Gastrocnemius medialis (tissue), 4 donors: ENCODE measurements around the gene UFC1. TPM values are rescaled to one million over a fixed set of nuclear protein-coding genes. Genes with fewer than 3 reads are reported as not detected.
A peak's percentile ranks its signal among the peaks of the same experiment; 100 is the strongest.

Experiments
- ATAC-seq, 2 donors: fragments of 150-250 bp; one replicate each; pipeline ENCODE4 v1.9.1; 2016
- DNase-seq, 2 donors: peaks; one replicate each; pipeline ENCODE4 v3.0.0-alpha.2; 2019
- H3K27ac ChIP-seq, 4 donors: fragments of 200-600 bp; sonication (generic); 1 replicate in 1 of 4; 2 replicates in 3 of 4; pipeline ENCODE4 v1.5.1; 2016 to 2018; ENCODE audit warnings: mild to moderate bottlenecking in 2 of 4, moderate library complexity in 1 of 4
- H3K27me3 ChIP-seq, 3 donors: fragments of 200-600 bp; sonication (generic) in 2 of 3; 1 replicate in 1 of 3; 2 replicates in 2 of 3; pipeline versions ENCODE4 v1.5.1 to v1.6.0; 2016 to 2019; ENCODE audit warnings: mild to moderate bottlenecking in 1 of 3, moderate library complexity in 1 of 3
- H3K36me3 ChIP-seq, 2 donors: fragments of 200-600 bp; sonication (generic) in 1 of 2; one replicate each; pipeline ENCODE4 v1.5.1; 2017 to 2018
- H3K4me1 ChIP-seq, 2 donors: fragments of 200-600 bp; sonication (generic) in 1 of 2; one replicate each; pipeline ENCODE4 v1.5.1; 2016 to 2017; ENCODE audit warnings: mild to moderate bottlenecking in 2 of 2
- H3K4me3 ChIP-seq, 4 donors: fragments of 200-600 bp; sonication (generic) in 3 of 4; 1 replicate in 1 of 4; 2 replicates in 3 of 4; pipeline ENCODE4 v1.5.1; 2016 to 2019; ENCODE audit warnings: mild to moderate bottlenecking in 2 of 4
- H3K9me3 ChIP-seq, 3 donors: fragments of 200-600 bp; sonication (generic) in 2 of 3; 1 replicate in 1 of 3; 2 replicates in 2 of 3; pipeline ENCODE4 v1.5.1; 2016 to 2019
- POLR2A ChIP-seq, 2 donors: fragments of 450-650 bp; IDR thresholded peaks; one replicate each; pipeline ENCODE4 v1.6.1; 2017; ENCODE audit warnings: antibody characterized with exemption in 2 of 2, mild to moderate bottlenecking in 2 of 2, moderate library complexity in 2 of 2
- in situ Hi-C, 4 donors: fragments of 200-750 bp; cut with MboI; loops; one replicate each; pipeline versions ENCODE4 v1.15.0 to v1.8.0; 2017; ENCODE audit warnings: low sequenced_read_pairs in 4 of 4
- intact Hi-C: fragments of 100-400 bp; cut with DNase I; formaldehyde crosslinking; loops from one replicate; pipeline ENCODE4 v1.15.1; 2023; ENCODE audit warnings: low total_unique reads
- total RNA-seq, 4 donors: library from RNA; depleted of rRNA; stranded (reverse); fragments of >200 nt; gene quantifications; one replicate each; pipeline versions ENCODE4 v1.1.0 to v1.2.3, GENCODE V29; 2016
- TF ChIP-seq, protein P1 (sequence below), 5 experiments: fragments of 450-650 bp in 3 of 5; fragments of 200-600 bp in 2 of 5; sonication (generic) in 2 of 5; IDR thresholded peaks in 4 of 5; conservative IDR thresholded peaks in 1 of 5; 1 replicate in 4 of 5; 2 replicates in 1 of 5; pipeline ENCODE4 v1.5.1; 2016 to 2019; ENCODE audit warnings: antibody characterized with exemption in 5 of 5, mild to moderate bottlenecking in 3 of 5, moderate library complexity in 3 of 5

The UFC1 gene
- total RNA-seq: 10 to 100 TPM; 57.9 to 66.7 (median 63.5) TPM

DNA sequence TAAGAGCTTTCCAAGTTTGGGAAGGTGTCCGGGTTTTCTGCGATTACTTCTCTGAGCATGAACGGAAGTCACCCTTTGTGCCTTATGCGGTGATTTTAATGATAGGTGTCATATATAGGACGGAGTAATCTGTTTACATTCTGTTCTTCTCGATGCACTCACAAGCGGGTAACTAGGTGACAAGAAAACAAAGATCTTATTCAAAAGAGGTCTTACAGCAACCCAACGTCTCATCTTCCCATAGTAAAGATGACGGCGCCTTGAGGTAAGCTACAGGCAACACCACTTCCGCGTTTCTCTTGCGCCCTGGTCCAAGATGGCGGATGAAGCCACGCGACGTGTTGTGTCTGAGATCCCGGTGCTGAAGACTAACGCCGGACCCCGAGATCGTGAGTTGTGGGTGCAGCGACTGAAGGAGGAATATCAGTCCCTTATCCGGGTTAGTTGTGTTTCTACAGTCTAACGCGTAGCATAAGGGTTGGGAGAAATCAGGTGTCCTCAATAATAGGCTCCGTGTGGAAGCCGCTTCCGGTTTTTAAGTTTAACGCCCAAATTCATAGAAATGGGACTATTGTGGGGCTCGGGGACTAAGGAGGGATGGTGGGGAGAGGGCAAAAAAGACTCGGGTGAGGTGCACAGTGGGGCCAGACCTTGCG, at the start of gene UFC1:
Gene UFC1, plus strand, starts transcription at position 297 of the 656 bp plus-strand sequence. Its CDS starts 20 bp downstream, at position 317.
- in situ Hi-C loops: loop anchor here in 1 of 4 donors (10.0 kb wide), 1 partner anchor 109 kb away; the partner anchor contains the start of gene USF1

DNA sequence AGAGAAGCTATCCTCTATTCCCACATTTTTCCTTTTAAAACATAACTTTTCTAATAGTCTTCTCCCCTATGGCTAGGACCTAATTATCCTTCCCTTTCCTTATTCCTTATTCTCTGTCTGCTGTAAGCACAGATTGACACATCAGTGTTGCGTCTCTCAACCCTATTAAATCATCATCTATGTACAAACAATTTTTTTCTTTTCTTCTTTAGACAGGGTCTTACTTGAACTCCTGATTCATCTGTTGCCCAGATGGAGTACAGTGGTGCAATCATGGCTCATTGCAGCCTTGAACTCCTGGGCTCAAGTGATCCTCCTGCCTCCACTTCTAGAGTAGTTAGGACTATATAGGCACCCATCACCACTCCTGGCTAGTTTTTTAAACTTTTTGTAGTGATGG, 47.3 kb upstream of the UFC1 start:
- peaks cover 0 to 12% of the 10 kb centered on the region in 2 donors for H3K36me3 ChIP-seq
- H3K4me1 ChIP-seq: no peaks in the 10 kb centered on the region
- in situ Hi-C loops: no loop called here
- H3K27ac ChIP-seq: no peak overlapping the region
- H3K9me3 ChIP-seq: no peaks in the 10 kb centered on the region
- TF ChIP-seq, protein P1, sequence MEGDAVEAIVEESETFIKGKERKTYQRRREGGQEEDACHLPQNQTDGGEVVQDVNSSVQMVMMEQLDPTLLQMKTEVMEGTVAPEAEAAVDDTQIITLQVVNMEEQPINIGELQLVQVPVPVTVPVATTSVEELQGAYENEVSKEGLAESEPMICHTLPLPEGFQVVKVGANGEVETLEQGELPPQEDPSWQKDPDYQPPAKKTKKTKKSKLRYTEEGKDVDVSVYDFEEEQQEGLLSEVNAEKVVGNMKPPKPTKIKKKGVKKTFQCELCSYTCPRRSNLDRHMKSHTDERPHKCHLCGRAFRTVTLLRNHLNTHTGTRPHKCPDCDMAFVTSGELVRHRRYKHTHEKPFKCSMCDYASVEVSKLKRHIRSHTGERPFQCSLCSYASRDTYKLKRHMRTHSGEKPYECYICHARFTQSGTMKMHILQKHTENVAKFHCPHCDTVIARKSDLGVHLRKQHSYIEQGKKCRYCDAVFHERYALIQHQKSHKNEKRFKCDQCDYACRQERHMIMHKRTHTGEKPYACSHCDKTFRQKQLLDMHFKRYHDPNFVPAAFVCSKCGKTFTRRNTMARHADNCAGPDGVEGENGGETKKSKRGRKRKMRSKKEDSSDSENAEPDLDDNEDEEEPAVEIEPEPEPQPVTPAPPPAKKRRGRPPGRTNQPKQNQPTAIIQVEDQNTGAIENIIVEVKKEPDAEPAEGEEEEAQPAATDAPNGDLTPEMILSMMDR (IDR thresholded peaks at IDR 0.05 in 4 of 5, conservative IDR thresholded peaks at IDR 0.05 in 1 of 5): no peak
- no peak for TF ChIP-seq POLR2A (IDR thresholded peaks at IDR 0.05)
- intact Hi-C loops: no loop called here
- no peaks in the 10 kb centered on the region for H3K27me3 ChIP-seq
- no peak for ATAC-seq
- no peak for DNase-seq
- H3K4me3 ChIP-seq: no peak overlapping the region

More for the DNA sequence above, at the start of gene UFC1:
- DNase-seq (peak; percentile 68 to 74), ATAC-seq (peak; percentile 97 to 98)
- Histone ChIP-seq H3K4me3 (peak within 1 kb of the TSS; percentile 73 to 96 (median 82)), H3K27ac (peak within 1 kb of the TSS; percentile 88 to 98 (median 92)), H3K4me1 (peaks cover 9 to 18% of the 10 kb centered on the region in 2 donors), H3K36me3 (peaks cover 0 to 12% of the 10 kb centered on the region in 2 donors), H3K9me3 (no peaks in the 10 kb centered on the region), H3K27me3 (no peaks in the 10 kb centered on the region)
- TF ChIP-seq, protein P1 (IDR thresholded peaks at IDR 0.05 in 4 of 5, conservative IDR thresholded peaks at IDR 0.05 in 1 of 5): no peak
- TF ChIP-seq POLR2A (IDR thresholded peaks at IDR 0.05): peak in 1 of 2 donors; percentile 26
- intact Hi-C loops: loop anchor here (1.0 to 10.0 kb wide), 3 partner anchors 21 to 809 kb away; partner anchors contain the start of genes COPA, NCSTN, NIT1 and PFDN2

DNA sequence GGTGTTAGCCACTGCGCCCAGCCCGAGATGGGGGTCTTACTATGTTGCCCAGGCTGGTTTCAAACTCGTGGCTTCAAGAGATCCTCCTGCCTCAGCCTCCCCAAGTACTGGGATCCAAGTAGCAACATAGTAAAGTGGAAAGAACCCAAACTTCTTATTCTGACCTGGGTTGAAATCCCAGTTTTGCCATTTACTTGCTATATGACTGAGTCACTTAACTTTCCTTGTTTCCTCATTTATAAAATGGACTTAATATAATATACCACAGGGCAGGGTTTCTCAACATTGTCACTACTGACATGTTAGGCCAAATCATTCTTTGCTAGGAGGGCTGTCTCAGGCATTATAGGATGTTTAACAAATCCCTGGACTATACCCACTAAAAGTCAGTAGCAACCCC, 42.7 kb upstream of the UFC1 start:
- H3K27me3 ChIP-seq: no peaks in the 10 kb centered on the region
- H3K36me3 ChIP-seq: no peaks in the 10 kb centered on the region
- DNase-seq (no peak), ATAC-seq (no peak)
- TF ChIP-seq POLR2A (IDR thresholded peaks at IDR 0.05): no peak
- TF ChIP-seq, protein P1 (IDR thresholded peaks at IDR 0.05 in 4 of 5, conservative IDR thresholded peaks at IDR 0.05 in 1 of 5): no peak
- intact Hi-C loops (no loop called here), in situ Hi-C loops (no loop called here)
- no peak overlapping the region for H3K27ac ChIP-seq
- no peaks in the 10 kb centered on the region for H3K9me3 ChIP-seq
- peaks cover 29 to 33% of the 10 kb centered on the region in 2 donors for H3K4me1 ChIP-seq
- H3K4me3 ChIP-seq: no peak overlapping the region

DNA sequence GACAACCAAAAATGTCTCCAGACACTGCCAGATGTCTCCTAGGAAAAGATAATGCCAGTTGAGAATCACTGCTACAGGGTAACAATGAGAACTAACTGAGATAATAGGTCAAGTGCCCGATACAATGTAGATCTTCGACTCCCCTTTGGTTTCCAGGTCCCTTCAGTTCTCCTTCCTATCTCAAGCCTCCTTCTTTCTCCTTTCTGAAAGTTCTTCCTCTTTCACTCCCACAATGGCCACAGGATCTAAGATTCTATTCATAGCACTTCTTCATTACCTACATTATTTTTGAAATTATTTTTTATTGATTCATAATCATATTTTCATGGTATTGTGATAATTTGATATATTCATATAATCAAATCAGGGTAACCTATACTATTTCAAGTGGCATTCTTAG, 42.3 kb upstream of the UFC1 start:
- in situ Hi-C loops (no loop called here), intact Hi-C loops (no loop called here)
- no peak for DNase-seq
- Histone ChIP-seq H3K9me3 (no peaks in the 10 kb centered on the region), H3K27me3 (no peaks in the 10 kb centered on the region), H3K4me3 (no peak overlapping the region), H3K36me3 (no peaks in the 10 kb centered on the region), H3K27ac (no peak overlapping the region), H3K4me1 (peaks cover 33 to 37% of the 10 kb centered on the region in 2 donors)
- TF ChIP-seq, protein P1 (IDR thresholded peaks at IDR 0.05 in 4 of 5, conservative IDR thresholded peaks at IDR 0.05 in 1 of 5): no peak
- no peak for ATAC-seq
